ENCODE data around the gene GOLGA8K.
"Not testable (repeated sequence)": the region's sequence is repeated elsewhere in the genome, so short reads cannot be mapped to it uniquely, and the experiment has no call there.

Gene GOLGA8K, protein sequence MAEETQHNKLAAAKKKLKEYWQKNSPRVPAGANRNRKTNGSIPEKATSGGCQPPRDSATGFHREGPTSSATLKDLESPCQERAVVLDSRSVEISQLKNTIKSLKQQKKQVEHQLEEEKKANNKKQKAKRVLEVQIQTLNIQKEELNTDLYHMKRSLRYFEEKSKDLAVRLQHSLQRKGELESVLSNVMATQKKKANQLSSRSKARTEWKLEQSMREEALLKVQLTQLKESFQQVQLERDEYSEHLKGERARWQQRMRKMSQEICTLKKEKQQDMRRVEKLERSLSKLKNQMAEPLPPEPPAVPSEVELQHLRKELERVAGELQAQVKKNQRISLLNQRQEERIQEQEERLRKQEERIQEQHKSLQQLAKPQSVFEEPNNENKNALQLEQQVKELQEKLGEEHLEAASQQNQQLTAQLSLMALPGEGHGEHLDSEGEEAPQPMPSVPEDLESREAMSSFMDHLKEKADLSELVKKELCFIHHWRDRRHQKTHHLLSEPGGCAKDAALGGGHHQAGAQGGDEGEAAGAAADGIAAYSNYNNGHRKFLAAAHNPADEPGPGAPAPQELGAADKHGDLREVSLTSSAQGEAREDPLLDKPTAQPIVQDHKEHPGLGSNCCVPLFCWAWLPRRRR

DNA sequence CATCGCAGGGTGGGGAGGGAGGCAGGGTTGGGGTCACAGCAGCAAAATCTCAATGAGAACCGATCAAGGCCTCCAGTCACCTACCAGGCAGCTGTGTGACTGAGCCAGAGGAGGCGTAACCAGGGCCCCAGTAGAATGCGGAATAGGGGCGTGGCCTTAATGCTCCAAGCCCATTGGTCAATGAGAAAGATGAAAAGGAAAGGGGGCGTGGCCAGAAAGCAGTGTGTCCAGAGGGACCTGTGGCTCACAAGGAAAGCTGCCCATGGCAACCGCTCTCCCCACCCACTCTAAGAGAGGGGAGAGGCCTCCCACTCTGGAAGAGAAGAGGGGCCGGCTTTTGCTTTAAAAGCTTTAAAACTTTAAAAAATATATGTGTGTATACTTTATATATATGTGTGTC lies at the start of gene GOLGA8K:
GOLGA8K (minus strand) TSS at position 101 of the 400 bp plus-strand sequence; CDS start at position 3, 98 bp downstream.
- DNase-seq (ENCODE audit: low spot score): not testable (repeated sequence)

DNA sequence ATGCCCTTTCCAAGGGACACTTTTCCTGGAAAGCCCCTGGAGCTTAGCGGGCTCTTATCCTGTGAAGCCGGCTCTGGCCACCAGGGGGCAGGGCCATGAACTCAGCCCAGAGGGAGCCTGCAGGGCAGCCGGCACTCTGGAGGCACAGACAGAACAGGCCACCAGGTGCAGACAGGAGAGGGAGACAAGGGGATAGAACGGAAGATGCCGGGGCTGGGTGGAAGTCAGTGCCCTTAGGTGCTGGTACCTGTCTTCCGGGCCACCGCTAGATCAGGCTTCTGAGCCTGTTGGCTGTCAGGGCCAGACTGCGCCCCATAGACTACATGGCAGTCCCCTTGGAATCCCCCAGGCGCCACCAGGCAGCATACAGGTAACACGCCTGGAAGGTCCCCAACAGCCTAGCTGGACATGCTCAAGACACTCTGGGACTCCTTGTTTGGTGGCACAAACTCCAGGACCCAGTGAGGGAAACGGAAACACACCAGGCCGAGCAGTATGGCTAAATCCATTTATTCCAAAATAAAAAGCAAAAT lies 37.4 kb upstream of the GOLGA8K start:
- DNase-seq (ENCODE audit: low spot score): not testable (repeated sequence)

DNA sequence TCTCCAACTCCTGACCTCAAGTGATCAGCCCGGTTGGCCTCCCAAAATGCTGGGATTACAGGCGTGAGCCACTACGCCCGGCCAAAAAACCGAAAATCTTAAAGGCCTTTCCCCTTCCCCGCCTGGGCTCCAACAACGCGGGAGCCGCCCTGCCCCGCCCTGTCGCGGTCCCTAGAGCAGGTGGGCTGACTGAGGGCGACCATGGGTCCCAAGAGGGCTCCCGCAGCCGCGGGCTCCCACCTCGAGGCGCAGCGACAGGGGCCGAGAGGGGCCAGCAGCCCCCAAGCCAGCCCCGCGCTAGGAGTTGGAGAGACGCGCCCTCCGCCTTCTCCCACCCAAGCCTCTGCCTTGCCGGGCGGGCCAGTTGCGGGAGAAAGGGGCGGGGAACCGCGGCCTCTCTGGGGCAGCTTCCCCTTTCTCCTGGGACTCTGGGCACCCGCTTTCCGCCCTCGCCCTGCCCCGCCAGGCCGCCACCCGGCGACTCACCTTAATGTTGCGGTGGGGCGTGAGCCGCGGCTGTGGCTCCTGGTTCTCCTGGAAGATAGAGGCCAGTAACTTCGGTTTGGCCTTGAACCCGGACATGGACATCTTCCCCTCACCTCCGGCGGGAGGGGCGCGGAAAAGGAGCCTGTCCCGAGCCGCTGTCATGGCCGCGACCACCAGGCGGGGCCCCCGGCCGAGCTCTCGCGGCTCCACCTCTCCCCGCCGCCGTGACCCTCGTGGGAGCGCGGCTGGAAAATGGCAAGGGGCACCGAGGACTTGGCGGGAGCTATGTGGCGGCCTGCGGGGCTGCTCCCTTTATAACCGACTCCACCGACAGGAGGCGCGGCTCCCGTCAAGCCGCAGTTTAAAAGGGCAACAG lies 31.2 kb upstream of the GOLGA8K start:
- not testable (repeated sequence) for DNase-seq (ENCODE audit: low spot score)

DNA sequence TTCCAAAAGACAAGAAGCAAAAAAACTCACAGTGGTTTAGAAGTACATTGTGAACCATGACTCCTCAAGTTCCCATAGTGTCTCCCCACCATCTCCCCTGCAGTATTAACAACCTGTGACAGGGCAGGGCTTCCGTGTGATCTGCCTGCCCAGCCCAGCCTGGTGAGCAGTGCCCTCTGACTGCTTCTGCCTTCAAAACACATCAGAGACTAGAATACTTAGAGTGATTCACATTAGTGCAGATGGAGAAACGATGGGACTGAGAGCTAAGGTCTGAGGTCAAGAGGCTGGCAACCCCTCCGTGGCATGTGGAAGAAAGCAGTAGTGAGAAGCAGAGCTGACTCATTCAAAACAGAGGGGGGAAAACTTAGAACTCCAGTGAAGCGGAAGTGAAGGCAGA lies 24.5 kb upstream of the GOLGA8K start:
- DNase-seq (ENCODE audit: low spot score): not testable (repeated sequence)

DNA sequence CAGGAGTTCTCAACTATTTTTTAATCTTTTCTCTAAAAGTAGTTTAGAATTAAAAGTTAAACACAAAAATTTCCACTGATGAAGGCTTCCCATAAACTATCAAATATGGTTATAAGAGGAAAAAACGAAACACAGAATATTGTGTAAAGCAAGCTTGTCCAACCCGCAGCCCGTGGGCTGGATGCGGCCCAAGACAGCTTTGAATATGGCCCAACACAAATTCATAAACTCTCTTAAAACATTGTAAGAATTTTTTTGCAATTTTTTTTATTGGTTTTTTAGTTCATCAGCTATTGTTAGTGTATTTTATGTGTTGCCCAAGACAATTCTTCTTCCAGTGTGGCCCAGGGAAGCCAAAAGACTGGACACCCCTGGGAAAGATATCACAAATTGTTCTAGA lies 23.4 kb upstream of the GOLGA8K start:
- not testable (repeated sequence) for DNase-seq (ENCODE audit: low spot score)

DNA sequence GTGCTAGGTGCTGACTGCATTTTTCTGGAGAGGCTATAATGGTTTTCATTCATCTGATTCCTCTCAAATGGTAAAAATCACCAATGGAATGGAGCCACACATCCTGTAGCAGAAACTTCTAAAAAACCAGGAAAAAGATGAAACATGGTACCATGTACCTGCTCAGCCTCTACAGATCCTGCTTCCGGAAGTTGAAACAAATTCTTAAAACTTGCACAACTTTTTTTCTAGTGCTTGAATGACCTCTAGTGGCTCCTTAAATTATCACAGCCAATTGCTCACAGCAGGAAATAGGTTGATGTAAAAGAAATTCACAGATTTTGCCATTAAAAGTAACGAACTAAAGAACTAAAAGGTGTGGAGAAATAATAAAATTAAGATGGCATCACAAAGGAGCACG lies 4.8 kb upstream of the GOLGA8K start:
- not testable (repeated sequence) for DNase-seq (ENCODE audit: low spot score)

DNA sequence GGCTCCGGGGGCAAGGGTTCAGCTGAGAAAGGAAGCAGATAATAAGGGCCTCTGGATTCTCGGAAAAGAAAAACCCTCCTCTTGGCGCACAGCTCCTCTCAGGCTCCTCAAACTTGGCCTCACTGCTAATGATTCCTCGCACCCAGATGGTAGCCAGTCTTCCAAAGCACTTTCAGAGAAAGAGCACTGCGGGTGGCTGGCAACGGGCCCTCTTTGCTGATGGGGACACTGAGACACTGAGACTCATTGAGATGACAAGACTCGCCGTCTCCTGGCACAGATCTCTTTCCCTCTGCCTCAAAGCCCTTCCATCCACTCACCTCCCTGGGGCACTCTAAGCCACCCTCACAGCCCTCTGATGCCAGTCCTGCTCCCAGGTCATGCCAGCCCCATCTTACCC lies 6.6 kb downstream of the GOLGA8K start:
- not testable (repeated sequence) for DNase-seq (ENCODE audit: low spot score)

DNA sequence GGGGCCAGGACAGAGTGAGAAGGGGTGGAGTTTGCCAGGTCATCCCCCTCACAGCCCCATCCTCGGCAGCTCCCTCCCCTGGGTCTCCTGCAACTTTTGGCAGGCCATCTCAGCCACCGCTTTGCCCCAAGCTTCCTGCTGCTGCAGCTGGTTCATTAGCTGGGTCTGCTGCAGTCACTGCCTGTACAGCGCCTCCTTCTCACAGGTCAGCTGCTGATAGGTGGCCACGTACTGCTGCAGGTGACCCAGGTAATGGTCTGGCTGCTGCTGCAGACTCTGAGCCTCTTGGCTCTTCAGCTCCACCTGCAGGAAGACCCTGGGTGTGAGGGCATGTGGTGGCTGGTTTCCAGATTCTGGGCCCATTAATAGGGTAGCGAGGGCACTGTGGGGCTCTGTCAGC lies 8.3 kb downstream of the GOLGA8K start:
- not testable (repeated sequence) for DNase-seq (ENCODE audit: low spot score)

DNA sequence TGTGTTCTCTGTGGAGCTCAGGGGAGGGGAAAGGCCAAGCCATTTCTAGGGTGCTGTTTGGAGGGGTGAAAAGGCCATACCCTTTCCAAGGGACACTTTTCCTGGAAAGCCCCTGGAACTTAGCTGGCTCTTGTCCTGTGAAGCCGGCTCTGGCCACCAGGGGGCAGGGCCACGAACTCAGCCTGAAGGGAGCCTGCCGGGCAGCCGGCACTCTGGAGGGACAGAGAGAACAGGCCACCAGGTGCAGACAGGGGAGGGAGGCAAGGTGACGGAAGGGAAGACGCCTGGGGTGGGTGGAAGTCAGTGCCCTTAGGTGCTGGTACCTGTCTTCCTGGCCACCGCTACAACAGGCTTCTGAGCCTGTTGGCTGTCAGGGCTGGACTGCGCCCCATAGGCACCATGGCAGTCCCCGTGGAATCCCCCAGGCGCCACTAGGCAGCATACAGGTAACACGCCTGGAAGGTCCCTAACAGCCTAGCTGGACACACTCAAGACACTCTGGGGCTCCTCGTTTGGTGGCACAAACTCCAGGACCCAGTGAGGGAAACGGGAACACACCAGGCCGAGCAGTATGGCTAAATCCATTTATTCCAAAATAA lies 14.9 kb downstream of the GOLGA8K start:
- not testable (repeated sequence) for DNase-seq (ENCODE audit: low spot score)

DNA sequence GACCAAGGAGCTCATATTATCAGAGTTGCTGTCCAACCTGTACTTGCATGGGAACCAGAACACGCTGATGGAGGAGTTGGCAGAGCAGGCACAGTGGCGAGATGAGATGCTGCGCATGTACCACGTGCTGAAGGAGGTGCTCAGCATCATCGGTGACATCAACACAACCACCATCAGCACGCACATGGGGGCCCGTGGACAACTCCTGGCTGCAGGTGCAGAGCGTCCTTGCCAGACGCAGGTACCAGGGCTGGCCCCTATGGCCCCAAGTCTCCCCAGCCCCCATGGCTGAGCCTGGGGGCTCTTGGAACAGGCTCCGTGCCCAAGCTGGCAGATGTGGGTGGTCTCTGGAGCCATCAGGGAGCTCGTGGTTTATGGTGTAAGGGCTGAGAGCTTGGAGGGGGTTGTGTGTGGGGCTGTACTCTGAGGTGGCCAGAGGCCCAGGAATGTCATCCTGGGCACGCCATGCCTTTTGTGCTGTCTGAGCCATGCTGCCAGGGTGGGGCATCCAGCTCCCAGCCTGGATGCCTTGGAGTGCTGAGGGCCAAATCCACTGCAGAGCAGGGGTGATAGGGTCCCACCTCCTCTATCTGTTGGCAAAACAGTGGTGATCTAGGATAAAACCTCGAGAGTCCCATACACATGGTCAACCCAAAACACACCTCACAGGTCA lies 17.1 kb downstream of the GOLGA8K start:
- not testable (repeated sequence) for DNase-seq (ENCODE audit: low spot score)

DNA sequence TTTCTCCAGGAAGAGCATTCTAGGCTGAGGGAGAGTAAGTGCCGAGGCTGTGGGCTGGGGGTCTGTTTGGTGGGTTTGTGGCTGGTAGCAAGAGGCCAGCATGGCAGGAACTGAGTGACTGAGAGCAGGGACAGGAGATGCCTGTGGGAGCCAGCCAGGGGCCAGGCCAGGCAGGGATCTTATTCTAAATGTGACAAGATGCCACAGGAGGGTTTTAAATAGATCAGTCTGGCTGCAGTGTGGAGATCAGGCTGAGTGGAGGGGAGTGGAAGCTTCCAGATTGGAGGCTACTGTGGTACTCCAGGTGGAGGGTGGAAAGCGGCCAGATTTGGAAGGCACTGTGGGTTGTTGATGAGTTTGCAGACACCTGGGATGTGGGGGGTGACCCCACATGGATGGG lies 28.9 kb downstream of the GOLGA8K start:
- not testable (repeated sequence) for DNase-seq (ENCODE audit: low spot score)

DNA sequence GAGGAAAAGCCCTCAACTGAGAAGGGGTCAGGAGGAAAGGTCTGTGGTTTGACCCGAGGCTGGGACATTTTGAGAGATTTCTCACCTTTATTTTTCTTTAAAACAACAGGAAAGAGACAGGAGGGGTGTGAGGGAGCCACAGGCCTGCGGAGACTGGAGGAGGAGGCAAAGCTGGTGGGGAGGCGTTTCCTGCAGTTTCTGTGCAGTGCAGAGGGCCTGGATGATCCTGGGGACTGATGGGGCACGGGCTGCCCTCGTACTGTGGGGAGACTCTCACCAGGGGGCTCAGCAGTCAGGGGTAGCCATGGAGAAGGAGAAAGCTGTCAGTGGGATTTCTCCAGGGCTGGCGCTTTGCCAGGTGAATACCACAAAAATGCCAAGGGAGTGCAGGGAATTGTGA lies 29.4 kb downstream of the GOLGA8K start:
- not testable (repeated sequence) for DNase-seq (ENCODE audit: low spot score)

DNA sequence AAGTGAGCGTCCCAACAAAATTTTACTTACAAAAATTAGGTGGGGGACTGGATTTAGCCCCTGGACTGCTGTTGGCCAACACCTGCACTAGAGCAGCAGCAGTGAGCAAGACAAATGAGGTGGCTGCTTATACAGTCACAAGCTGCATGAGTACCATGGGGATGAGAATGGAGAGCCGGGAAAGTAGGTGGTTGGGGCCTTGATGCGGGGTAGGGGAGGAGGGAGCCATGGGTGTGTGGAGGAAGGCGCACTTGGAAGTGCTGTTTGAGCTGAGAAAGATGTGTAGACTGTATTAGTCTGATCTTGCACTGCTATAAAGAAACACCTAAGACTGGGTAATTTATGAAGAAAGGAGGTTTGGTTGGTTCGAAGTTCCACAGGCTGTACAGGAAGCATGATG lies 31.0 kb downstream of the GOLGA8K start:
- not testable (repeated sequence) for DNase-seq (ENCODE audit: low spot score)

DNA sequence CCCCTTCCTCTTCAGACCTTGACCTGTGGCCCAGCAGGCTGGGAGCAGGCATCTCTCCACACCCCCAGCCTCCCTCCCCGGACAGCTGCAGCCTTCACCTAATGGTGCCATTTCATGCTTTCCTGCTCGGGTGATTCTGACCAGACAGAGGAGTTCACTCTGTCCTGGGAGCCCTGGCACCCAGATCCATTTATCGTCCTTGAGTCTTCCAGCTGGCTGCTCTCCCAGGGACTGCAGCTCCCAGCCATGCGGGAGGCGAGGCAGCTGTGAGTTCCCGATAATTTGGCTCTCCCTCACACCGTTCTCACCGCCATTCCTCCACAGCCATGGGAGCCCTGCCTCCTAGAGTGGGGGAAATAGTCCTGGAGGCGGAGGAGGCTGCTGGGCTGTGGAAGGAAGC lies 32.6 kb downstream of the GOLGA8K start:
- DNase-seq (ENCODE audit: low spot score): not testable (repeated sequence)

DNA sequence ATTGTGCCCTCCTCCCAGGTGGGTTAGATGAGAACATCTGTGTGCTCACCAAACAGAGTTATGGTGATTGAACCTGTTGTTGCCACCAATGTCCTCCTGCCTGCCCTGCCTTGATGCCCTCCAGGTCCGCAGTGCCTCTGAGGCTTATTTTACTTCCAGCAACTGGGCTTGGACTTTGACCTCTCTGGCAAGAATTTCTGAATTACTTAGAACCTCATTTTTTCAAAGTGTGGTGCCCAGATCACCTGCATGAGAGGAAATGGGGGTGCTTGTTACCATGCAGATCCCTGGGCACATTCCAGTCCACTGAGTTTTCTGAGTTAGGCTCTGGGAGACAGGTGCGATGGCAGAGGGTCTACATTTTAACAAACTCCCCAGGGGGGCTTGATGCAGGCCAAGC lies 33.0 kb downstream of the GOLGA8K start:
- not testable (repeated sequence) for DNase-seq (ENCODE audit: low spot score)

DNA sequence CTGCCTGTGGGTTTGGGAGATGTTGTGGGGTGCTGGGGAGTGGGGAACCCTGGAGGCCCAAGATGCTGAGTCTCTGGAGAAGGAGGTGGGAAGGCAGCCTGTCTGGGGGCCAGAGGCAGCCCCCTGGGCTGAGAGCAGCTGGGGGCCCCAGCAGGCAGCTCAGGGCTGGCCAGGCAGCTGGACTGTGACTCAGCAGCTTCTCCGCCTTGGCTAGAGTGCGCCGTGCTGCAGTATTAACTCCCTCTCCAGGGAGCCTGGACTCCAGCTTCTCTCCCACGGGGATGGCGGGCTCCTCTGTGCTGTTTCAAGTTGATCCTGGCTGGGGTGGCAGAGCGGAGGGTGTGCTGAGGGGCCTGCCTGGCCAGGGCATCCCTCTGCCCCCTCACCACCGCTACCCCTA lies 36.6 kb downstream of the GOLGA8K start:
- not testable (repeated sequence) for DNase-seq (ENCODE audit: low spot score)

DNA sequence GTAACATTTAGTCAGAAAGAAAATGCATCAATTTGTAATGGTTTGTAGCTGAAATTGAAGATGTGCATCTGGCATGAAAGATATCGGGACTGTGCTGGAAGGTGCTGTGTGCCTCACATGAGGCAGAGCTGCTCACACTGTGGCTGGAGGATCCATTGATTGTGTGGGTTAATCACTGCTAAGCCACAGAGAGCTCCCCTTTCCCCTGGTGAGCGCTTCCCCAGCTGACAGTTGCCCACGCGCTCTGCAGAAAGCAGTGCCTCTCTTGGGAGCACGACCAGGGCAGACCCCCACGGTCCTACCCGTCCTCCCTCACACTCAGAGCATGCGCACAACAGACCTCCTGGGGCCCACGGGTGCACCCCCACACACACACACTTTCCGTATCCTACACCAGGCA lies 37.1 kb downstream of the GOLGA8K start:
- not testable (repeated sequence) for DNase-seq (ENCODE audit: low spot score)

DNA sequence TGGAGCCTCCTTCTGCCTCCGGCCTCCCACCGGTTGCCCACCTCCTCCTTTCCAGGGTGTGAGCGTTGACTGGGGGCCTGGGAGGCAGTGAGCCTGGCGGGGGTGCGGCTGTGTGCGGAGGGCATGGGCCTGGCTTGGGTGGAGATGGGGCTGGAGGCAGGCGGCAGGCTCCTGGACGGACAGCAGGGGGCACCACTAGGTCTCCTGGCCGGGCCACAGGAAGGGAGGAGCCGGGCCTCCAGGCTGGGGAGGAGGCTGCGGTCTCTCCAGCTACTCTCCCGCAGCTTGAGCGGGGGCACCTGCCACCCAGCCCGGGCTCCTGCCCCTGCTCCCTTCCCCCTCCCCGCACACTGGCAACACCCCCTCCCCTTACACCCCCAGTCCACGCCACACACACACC lies 38.1 kb downstream of the GOLGA8K start:
- DNase-seq (ENCODE audit: low spot score): not testable (repeated sequence)

DNA sequence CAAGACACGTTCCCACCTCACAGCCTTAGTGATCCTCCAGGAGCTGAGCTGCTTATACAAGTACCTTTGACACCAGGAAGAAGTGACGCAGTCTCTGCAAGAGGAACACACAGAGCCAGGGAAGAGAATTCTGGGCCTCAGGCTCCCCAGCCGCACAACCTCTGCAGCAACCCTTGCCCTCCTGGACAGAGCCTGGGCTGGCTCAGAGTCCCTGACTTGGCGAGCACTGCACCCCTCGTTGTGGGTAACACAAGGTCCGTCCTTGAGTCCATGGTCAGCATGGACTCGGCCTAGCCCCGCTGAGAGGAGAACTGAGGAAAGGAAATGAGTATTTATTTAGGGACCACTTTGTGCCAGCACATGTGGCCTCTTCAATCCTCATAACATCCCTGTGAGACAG lies 39.6 kb downstream of the GOLGA8K start:
- not testable (repeated sequence) for DNase-seq (ENCODE audit: low spot score)

DNA sequence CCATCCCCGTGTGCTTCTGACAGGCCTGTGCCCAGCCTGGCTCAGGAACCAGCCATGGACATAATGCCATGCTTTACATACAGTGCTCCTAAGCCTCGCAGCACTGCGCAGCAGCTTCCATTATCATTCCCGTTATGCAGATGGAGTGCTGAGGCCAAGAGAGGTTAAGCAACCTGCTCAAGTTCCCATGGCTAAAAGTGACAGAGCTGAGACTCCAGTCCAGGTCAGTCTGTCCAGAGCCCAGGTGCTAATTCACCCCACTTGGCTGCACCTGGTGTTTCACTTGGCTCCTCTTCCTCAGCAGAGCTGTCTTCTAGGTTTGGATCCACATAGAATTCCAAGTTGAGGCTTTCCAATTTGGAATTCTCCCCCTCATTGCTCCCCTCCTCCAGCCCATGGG lies 41.4 kb downstream of the GOLGA8K start:
- not testable (repeated sequence) for DNase-seq (ENCODE audit: low spot score)

DNA sequence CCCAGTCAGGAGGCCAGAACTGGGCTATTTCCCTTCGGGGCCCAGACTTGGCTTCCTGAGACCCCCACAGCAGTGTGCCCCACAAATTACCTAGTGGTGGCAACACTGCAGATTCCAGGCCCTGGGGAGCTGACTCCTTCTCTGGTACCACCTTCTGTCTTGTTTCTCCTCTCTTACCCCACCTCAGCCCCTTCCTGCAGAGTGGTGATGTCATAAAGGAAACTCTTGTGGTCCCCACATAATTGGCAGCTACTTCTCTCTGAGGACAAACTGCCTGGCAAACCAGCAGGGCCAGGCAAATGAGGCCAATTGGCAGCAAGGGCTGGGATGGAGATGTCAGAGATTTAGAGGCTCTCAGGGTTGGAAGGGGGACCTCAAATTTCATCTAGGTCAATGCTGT lies 44.6 kb downstream of the GOLGA8K start:
- DNase-seq (ENCODE audit: low spot score): not testable (repeated sequence)

Measured in HuH-7.5 (cell line).